PFSK-1 (cell line): ENCODE data around the gene MRPL38.

Source experiments
- FOXP2 ChIP-seq: optimal IDR thresholded peaks from 2 replicates; pipeline ENCODE3; 2011; ENCODE audit warnings: borderline replicate concordance, control low read depth, inconsistent platforms; ENCODE audit not compliant: insufficient read depth; ENCODE audit errors: extremely low read length, extremely low read depth
- POLR2AphosphoS5 ChIP-seq: IDR thresholded peaks from 2 replicates; pipeline ENCODE4 v1.6.1; 2012; ENCODE audit warnings: low read depth, mild to moderate bottlenecking, control low read depth, low read length, moderate library complexity
- REST ChIP-seq, 2 experiments: IDR thresholded peaks; 2 replicates each; pipeline versions ENCODE4 v1.6.1 to v1.8.0; 2011 to 2012; ENCODE audit warnings: low read depth in 2 of 2, low read length in 2 of 2, control low read depth in 1 of 2, inconsistent platforms in 1 of 2, mild to moderate bottlenecking in 1 of 2, moderate library complexity in 1 of 2; ENCODE audit not compliant: insufficient read depth in 1 of 2
- SIN3A ChIP-seq: IDR thresholded peaks from 2 replicates; pipeline ENCODE4 v1.6.1; 2012; ENCODE audit warnings: mild to moderate bottlenecking, low read length, moderate library complexity, borderline replicate concordance; ENCODE audit not compliant: insufficient read depth
- TAF1 ChIP-seq: IDR thresholded peaks from 2 replicates; pipeline ENCODE4 v1.6.1; 2012; ENCODE audit warnings: low read length, control low read depth, borderline replicate concordance; ENCODE audit not compliant: insufficient read depth

- TF ChIP-seq POLR2AphosphoS5 (peak; percentile 62), TAF1 (no peak), SIN3A (0 out of 2 replicates have a peak, but pooled peaks have one; percentile 92), REST (IDR thresholded peaks at IDR 0.05; ENCODE audit: insufficient read depth in 1 of 2, low read depth in 2 of 2, low read length in 2 of 2) (peak in 1 of 2 experiments; percentile 69; a peak in 2 of 4 replicates), FOXP2 (peak; percentile 57)
Observed at GRCh38 chr17:75876938-75877751, 27.5 kb downstream of the MRPL38 start.
